GM21528 (cell line): ENCODE data around the gene HECW1.

Source experiments
- ATAC-seq: cut with Tn5 transposase; IDR thresholded peaks from one replicate; pipeline ENCODE4 v1.9.1; 2021; ENCODE audit warnings: mild to moderate bottlenecking, moderate library complexity; ENCODE audit not compliant: unreplicated experiment, low FRiP score

The HECW1 gene

DNA sequence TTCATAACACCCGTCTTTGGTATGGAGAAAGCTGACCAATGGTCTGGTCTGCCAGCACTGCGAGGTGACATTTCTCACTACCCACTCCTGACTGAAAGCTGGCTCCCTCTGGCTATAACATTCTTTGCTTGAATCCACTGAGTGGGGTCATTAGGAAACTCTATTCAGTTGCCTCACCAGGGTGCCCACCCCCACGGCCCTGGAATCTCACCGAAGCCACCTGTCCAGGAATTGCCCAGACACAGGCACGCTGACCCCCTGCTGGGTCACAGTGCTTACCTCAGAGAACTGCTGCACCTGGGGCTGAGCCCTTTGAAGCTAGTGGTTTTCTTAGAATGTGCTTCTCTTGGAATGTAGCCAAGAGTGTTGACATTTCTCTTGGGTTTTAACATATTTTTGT is 28.6 kb downstream of the HECW1 start:
- no peak for ATAC-seq

DNA sequence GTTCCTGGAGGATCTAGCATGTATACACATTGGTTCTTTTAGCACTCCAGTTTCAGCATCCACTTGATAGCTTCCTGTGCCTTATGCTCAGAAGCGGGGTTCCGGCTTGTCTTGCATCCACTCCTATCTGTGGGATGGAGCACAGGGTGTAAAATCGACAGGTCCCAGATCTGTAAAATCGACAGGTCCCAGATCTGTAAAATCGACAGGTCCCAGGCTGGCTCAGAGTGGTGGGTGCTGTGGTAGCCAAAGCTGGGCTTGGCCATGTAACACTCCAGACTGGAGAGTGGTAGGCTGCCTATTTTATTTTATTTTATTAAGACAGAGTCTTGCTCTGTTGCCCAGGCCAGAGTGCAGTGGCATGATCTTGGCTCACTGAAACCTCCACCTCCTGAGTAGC is 30.3 kb downstream of the HECW1 start:
- ATAC-seq = no peak

DNA sequence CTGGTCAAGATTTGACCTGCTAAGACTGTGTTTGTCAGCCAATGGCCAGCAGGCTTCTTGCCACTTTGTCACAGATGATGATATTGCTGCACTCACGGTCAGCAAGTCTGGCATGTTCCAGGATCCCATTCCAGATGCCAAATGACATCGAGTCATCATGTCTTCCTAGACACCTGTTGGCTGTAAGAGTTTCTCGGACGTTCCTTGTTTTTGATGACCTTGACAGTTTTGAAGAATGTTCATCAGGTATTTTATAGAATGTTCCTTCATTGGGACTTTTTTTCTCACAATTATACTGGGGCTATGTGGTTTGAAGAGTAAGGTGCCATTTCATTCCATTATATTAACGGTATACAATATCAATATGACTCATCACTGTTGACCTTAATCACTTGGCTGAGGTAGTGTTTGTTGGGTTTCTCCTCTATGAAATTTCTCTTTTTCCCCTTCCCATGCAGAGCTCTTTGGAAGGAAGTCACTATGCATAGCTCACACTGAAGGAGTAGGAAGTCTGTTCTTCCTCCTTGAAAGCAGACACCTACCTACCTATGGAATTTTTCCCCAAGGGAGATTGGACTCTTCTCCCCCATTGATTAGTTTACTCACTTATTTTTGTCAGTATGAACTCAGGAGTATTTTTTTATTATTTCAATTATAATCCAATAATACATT is 31.6 kb downstream of the HECW1 start:
- no peak for ATAC-seq

DNA sequence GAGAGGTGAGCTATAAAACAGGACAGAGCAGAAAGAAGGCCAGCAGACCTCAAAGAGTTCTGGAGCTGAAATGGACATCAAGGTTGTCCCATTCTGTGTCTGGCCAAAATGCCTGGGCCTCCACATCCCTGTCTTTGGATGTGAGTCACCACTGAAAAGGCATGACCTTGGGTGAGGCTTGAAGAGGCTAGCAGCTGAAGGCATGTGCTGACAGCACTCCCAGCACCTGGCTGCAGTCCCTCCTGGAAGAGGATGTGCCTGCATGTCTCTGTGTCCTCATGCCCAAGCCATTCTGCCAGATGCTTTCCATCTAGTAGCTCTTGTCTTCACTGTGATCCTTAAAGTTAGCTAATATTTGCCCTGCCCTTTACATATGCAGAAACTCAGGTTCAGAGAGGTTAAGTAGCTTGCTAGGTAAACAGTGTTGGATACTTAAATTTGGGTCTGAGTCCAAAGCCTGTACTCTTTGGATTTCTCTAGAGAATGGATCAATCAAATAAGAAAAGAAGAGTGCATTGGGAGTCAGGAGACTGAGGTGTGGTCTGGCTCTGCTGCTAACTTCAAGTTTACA is 35.8 kb downstream of the HECW1 start:
- no peak for ATAC-seq

DNA sequence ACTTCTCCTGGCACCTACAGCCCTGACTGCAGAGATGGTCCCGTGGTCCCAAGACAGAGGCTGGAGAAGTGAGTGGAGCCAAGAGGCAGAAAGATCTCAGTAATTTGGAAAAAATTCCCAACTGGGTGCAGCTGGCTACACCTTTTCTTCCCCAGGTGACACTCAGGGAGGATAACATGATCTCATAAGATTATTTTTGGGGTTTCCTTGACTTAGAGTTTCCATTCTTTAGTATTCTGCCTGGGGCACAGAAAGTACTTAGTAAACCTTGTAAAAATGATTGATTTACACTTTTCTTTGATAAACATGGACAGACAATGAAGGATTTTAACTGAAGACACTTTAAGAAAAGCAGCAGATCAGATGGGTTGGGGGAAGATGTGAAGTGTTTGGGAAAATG is 38.6 kb downstream of the HECW1 start:
- ATAC-seq = no peak

DNA sequence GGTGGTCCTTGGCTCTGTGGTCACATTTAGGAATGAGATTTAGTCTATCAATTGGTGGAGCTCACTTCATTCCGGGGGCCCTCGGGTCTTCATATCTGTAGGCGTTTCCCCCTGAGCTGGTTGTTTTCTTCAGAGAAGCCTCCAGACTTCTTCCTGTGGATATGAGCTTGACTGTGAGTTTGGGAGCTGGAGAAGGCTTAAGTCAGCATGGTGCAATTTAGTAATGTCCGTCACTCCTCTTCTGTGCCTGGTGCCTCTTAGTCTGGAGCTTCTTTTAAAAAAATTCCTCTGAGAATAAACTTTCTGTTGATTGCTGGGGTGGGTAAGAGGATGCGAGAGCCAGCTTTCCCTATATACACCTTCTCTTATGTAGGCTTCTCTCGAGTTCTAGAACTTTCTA is 40.2 kb downstream of the HECW1 start:
- no peak for ATAC-seq

DNA sequence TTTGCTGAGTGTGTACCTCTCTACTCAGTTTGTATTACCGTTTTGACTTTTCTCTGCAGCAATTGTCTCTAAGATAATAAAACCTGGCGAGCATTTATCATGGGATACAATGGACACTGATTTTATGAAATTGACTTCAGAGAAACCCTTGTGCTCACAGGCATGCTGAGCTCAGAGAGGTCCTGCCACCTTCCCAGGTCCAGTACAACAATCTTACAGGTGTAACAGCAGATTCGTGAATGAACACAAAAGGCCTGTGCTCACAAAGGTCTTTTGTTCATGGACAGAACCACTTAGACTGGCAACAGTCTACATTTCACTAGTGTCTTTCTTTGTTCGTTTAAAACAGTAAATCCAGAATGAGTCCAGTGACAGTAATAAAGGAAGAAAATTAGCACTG is 43.2 kb downstream of the HECW1 start:
- ATAC-seq = no peak

DNA sequence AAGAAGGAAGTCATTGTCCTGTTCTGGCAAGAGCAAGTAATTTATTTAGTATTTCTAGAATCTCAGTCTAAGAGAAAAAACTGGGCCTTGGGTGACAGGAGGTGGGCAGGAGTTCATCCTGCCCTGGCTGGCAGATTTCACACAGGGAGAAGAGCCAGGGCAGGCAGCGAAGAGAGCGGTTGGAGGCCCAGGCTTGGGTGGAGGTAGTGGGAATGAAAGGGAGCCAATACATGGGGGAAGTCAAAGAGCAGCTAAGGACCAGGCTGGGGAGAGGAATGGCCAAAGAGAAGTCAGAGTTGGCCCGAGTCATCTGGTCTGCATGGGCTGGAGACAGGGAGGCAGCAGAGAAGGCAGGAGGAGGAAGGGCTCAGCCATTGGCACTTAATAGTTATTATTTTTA is 51.4 kb downstream of the HECW1 start:
- no peak for ATAC-seq

DNA sequence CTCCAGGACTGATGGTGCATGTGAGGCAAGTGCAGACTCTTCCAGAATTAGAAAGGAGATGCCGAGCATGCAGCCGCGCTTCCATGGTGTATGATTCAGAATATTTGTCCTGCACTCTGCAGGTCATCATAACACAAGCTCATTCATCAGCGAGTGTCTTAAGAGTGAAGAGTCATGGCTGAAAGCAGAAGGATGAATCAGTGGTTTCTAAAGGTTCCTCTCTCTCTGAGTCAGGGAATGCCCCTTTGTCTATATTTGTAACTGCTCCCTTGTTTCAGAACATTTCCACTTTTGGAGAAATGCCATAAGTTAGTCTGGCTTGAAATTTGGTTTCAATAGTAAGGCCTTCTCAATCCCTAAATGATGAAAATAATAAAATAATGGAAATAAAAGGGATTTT is 52.3 kb downstream of the HECW1 start:
- ATAC-seq = no peak

DNA sequence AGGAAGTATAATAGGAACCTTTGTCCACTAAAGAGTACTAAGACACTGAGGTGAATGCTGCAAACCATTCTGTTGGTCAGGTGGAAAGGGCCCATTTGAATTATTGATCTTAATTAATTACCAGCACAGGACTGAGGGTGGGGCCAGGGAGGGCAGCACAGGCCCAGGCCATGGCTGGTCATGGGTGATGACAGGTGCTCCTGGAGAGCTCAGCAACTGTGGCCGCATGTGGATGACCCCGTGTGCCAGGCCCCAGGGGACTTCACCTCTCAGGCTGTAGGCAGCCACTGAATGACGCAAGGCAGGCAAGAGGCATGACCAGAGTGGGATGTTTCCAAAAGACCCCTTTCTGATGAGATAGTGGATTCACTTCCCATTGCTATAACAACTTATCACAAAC is 54.2 kb downstream of the HECW1 start:
- no peak for ATAC-seq

DNA sequence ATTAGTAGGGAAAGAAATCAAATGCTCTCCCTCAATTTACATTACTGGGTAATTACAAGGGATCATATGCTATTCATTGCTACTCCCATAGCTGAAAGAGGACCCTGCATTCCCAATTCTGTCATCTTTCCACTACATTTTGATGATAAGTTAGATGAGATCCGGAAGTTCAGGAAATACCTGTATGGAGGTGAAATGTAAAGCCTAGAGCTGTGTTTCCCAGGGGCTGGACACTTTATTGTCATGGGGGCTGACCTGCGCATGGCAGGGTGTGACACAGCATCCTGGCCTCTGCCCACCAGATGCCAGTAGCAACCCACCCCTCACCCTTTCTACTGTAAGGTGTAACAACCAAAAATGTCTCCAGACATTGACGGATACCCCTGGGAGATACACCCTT is 56.6 kb downstream of the HECW1 start:
- no peak for ATAC-seq

DNA sequence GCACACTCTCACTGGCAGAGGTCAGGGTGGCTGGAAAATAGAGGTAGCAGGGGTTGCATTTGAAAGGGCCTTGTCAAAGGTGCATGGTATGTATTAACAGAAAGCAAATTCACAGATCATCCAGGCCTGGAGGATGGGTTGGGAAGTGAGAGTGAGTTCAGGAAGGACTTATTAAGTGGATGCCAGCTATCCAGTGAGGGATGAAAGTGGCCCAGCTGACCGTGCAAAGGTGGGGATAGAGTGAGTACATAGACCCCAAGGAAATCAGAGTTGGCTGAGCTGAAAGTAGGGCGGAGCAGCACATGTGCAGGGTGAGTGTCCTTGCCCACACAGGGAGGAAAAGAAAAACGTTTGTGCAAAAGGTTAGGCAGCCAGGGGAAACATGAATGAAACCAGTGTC is 58.1 kb downstream of the HECW1 start:
- no peak for ATAC-seq

DNA sequence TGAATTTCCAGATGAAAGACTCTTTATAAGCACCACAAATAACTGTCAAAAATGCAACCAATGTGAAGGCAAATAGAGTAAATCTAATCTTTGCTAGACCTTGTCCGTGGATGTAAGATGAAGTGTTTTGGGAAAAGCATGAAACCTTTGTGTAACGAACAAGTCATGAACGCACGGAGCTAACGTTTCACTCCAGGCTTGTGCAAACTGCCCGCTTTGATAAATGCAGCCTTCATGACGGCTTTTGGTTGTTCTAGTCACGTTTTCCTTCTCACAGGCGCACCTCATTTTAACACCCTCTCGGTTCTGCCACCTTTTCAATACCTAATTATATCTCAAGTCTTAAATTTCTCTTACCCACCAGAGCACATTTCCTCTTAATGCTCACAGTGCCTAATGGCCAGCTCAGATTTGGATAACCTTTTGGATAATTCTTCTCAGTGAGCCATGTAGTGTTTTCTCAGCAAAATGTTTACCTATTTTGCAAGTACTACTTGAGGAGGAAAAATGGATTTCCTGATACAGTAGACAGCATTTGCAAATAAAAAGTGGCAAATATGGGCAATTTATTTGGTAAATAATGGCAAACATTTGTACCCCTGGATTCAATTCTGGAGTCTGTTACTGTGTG is 63.2 kb downstream of the HECW1 start:
- no peak for ATAC-seq

DNA sequence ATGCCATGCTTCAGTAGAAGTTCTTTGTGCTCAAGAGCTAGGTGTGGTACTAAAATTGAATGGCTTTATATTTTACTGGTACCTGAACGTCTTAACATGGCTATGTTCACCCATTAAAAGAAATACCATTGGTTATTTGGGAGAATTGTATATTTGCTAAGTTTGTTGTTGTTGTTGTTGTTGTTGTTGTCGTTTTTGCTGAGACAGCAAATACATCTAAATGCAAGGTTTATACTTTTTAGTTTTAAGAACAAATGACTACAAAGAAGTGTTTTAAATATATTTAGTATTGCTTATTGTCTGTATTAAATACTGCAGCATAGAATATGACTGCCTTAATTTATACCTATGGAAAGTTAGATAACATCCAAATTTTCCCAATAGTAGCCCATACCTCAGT is 66.9 kb downstream of the HECW1 start:
- no peak for ATAC-seq

DNA sequence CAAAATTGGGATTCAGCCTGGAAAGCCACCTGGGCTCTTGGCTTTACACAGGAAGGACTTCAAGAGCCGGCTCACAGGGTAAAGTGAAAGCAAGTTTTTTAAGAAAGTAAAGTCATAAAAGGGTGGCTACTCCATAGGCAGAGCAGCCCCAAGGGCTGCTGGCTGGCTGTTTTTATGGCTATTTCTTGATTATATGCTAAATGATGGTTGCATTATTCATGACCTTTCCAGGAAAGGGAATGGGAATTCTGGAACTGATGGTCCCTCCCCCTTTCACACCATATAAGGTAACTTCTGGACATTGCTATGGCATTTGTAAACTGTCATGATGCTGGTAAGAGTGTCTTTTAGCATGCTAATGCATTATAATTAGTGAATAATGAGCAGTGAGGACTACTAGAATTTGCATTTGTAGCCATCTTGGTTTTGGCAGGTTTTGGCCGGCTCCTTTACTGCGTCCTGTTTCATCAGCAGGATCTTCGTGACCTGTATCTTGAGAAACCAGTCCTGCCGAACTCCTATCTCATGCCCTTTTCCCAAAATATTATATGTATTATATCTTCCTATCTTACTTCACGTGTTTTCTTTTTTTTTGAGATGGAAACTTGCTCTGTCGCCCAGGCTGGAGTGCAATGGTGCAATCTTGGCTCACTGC is 80.5 kb downstream of the HECW1 start:
- ATAC-seq = no peak

DNA sequence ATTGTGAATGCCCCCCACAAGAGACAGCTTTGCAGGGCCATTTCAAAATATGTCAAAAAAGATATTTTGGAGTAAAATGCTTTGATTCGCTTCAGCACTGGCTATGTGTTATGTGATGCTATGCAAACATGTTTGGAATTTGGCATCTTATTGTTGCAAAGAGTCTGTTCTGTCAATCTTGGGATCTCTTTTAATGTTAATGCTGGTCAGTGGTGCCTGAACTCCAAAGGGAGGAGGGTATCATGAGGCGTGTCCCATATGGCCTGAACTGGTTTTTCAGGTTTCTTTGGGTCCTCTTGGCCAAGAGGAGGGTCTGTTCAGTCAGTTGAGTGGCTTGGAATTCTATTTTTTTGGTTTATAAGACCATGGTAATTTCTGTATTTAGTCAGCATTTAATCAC is 81.4 kb downstream of the HECW1 start:
- ATAC-seq = no peak

DNA sequence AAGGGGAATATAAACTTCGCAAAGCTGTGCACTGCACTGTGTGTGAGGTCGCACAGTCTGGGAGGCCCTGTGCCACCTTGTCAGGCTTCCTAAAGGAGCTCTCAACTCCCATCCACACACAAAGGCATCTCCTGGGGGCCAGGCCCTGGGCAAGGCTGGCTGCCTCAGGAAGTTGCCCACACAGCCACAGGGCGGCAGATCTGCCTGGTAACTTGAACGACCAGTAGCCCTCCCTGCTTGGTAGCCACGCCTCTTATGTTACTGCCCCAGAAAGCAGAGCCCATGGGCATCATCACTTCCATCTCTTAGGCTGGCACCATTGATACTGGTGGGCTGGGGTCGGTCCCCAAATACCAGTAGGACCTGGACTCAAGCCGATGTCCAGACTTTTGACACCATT is 82.8 kb downstream of the HECW1 start:
- no peak for ATAC-seq

DNA sequence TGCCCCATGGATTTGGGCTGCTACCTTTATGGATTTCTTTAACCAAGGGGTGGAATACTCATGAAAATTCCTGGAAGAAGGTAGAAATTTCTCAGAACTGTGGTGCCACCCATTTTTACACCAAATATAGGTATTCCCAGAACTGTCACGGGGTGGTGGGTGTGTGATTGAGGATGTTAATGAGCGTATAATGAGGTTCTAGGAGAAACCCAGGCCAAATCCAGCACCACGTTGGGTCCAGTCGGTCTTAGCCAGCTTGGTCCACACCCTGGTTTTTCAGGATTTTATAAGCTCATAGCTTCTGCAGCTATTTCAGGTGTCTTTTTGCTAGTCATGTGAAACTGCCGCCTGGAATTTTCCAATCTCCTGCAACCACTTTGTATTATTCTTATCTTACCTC is 83.3 kb downstream of the HECW1 start:
- no peak for ATAC-seq

DNA sequence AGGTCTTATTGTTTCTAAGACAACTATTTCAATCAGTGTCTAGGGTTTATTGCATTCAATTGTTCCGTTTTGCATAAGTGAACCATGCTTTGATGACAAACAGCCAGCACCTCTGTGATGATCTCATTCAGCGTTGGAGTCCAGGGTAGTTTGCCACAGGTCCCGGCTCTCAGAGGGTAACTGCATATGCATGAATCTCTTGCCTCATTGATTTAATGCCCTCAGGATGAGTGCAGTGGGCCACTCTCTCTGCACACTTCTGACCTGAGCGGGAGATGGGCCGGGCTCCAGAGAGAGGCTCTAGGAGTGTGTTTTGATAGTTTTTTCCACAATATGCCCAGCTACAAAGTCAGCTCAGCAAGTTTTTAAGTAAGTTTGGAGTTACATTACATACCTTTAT is 83.9 kb downstream of the HECW1 start:
- ATAC-seq = no peak

DNA sequence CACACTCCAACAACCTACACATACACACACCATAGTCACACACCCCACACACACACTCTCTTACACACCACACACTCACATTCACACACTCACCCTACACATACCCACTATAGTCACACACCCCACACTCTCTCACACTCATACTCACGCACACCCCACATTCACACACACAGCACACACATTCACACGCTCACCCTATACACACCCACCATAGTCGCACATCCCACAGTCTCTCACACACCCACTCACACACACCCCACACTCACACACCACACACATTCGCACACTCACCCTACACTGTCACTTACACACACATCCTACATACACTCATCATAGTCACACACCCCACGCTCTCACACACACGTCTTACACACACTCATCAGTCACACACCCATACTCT is 85.6 kb downstream of the HECW1 start:
- no peak for ATAC-seq

DNA sequence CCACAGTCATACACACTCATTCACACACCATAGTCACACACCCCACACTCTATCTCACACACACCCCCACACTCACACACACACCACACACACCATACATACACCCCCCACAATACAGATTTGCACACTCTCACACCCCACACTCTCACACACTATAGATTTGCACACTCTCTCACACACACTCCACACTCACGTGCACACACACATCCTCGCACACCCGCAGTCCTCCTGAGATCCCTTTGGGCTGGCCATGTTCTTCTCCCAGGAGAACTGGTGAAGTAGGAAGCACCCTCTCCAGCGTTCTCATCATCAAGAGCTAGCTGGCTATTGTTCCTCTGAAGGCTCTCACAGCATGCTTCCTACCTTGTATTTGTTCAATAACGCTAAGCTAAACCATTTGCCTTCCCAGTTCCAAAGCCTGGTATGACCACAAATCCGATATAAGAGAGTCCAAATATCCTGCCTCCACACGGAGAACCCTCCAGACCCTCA is 86.2 kb downstream of the HECW1 start:
- no peak for ATAC-seq
